SW 1271 (cell line): Measurements from ENCODE around the gene RHOU.

ENCODE experiments used
- DNase-seq, 2 experiments: peaks; one replicate each; lab custom pipeline; 2025; lab: John Stamatoyannopoulos, UW

RHOU gene

GRCh38 chr1:228785366-228786330, 50.4 kb downstream of the RHOU start:
- DNase-seq: no peak

GRCh38 chr1:228786361-228787129, 51.3 kb downstream of the RHOU start:
- DNase-seq: no peak

GRCh38 chr1:228791791-228792190, 56.5 kb downstream of the RHOU start:
- no peak for DNase-seq

- DNase-seq: no peak
Measured at GRCh38 chr1:228792601-228793000, 57.3 kb downstream of the RHOU start.

- no peak for DNase-seq
Measured at GRCh38 chr1:228793032-228793431, 57.8 kb downstream of the RHOU start.

DNA sequence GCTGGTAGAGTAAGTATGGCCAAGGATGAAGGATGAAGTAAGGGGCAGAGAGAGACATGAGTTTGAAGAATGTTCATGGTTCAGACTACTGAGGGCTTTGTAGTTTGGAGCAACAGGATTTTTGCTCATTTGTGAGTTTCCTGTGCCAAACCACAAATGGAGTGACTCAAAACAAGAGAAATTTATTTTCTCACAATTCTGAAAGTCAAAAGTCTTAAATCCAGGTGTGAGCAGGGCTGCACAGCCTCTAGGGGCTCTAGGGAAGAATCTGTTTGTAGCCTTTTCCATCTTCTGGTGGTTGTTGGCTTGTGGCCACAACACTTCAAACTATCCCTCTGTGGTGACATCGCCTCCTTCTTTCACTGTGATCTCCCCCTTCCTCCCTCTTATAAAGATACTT, 58.9 kb downstream of the RHOU start:
- DNase-seq: no peak

DNA sequence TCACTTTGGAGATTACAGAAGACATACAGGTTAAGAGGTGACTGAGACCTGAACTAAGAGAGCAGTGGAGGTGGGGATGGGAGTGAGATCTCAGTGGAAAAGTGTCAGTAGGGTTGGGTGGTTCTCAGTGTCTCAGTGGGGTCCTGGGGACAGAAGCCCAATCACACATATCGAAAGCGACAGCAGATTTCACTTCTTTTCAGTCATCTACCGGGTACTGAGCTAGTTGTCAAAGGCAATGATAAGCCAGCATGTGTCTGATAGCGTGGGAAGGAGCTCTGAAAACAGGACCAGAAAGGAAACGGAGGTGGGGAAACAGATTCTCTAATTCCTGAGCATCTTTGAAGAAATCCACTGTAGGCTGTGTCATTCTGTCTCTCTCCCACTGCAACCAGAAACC, 59.5 kb downstream of the RHOU start:
- no peak for DNase-seq

DNA sequence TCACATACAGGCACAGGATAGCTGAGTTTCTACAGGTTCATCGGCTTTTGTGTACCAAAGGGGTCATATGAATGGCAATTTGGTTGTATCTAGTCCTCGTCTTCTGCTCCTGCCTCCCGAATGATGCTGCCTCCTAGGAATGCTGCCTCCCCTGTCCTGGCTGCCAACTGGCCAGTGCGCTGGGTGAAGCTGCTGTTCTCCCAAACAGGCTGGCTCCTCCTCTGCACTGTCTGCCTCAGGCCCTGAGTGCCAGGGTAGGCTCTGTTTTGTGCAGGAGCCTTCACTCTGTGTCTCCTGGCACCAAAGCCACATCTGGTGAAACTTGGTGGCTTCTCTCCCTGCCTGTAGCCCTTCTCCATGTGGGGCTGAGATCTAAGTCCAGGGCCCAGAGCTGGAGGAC, 60.3 kb downstream of the RHOU start:
- DNase-seq: no peak
